DOHH2 (cell line): Measurements from ENCODE around the gene GRHL3.

Experiments
- H3F3A ChIP-seq: fragments of 200-600 bp; sonication (generic), shearing (Covaris generic); 2 replicates; pipeline ENCODE4 v1.6.0; 2016; ENCODE audit warnings: antibody characterized with exemption, mild to moderate bottlenecking; ENCODE audit not compliant: control insufficient read depth, insufficient read depth
- H3K27ac ChIP-seq: fragments of 200-600 bp; sonication (generic); 2 replicates; pipeline ENCODE4 v1.5.1; 2014; ENCODE audit warnings: low read depth, mild to moderate bottlenecking, low read length, moderate library complexity
- H3K27me3 ChIP-seq: fragments of 200-600 bp; sonication (generic); 2 replicates; pipeline ENCODE4 v1.6.1; 2014; ENCODE audit warnings: mild to moderate bottlenecking, low read length, mixed read lengths; ENCODE audit not compliant: control insufficient read depth
- H3K36me3 ChIP-seq: fragments of 200-600 bp; sonication (generic); 2 replicates; pipeline ENCODE4 v1.6.1; 2014; ENCODE audit warnings: mild to moderate bottlenecking, low read length, moderate library complexity, mixed read lengths; ENCODE audit not compliant: control insufficient read depth
- H3K4me1 ChIP-seq: fragments of 200-600 bp; sonication (generic); 2 replicates; pipeline ENCODE4 v1.6.1; 2014; ENCODE audit warnings: mild to moderate bottlenecking, low read length, mixed read lengths; ENCODE audit not compliant: control insufficient read depth
- H3K4me2 ChIP-seq: fragments of 200-600 bp; sonication (generic); 2 replicates; pipeline ENCODE4 v1.6.0; 2014; ENCODE audit warnings: mild to moderate bottlenecking, low read length, moderate library complexity
- H3K4me3 ChIP-seq: fragments of 200-600 bp; sonication (generic); 2 replicates; pipeline ENCODE4 v1.5.1; 2014; ENCODE audit warnings: mild to moderate bottlenecking, low read length, mixed read lengths
- H3K79me2 ChIP-seq: fragments of 200-600 bp; sonication (generic); 2 replicates; pipeline ENCODE4 v1.6.1; 2014; ENCODE audit warnings: mild to moderate bottlenecking, low read length, mixed read lengths; ENCODE audit not compliant: control insufficient read depth
- H3K9me2 ChIP-seq: fragments of 200-600 bp; sonication (generic); replicated peaks from 2 replicates; pipeline ENCODE4 v1.6.1; 2014; ENCODE audit warnings: mild to moderate bottlenecking, low read length, mixed read lengths; ENCODE audit not compliant: control insufficient read depth
- H3K9me3 ChIP-seq: fragments of 200-600 bp; sonication (generic); 2 replicates; pipeline ENCODE4 v1.6.1; 2014; ENCODE audit warnings: antibody characterized with exemption, low read length, mixed read lengths; ENCODE audit not compliant: control insufficient read depth, insufficient read depth
- H4K20me1 ChIP-seq: fragments of 200-600 bp; sonication (generic); 2 replicates; pipeline ENCODE4 v1.6.0; 2014; ENCODE audit warnings: low read depth, mild to moderate bottlenecking, antibody characterized with exemption, low read length, moderate library complexity; ENCODE audit not compliant: control insufficient read depth, insufficient read depth
- EZH2phosphoT487 ChIP-seq: fragments of 200-600 bp; sonication (generic); IDR thresholded peaks from 2 replicates; pipeline ENCODE4 v1.6.1; 2017; ENCODE audit warnings: borderline replicate concordance, mild to moderate bottlenecking, antibody characterized with exemption, low read length, moderate library complexity, mixed read lengths
- TF ChIP-seq, protein P1 (sequence below): fragments of 200-600 bp; sonication (generic); IDR thresholded peaks from one replicate; pipeline ENCODE4 v1.5.1; 2014; ENCODE audit warnings: antibody characterized with exemption, mild to moderate bottlenecking, low read depth, low read length; ENCODE audit not compliant: poor library complexity, severe bottlenecking

Gene GRHL3

GRCh38 chr1:24357038-24357437, 37.9 kb downstream of the GRHL3 start:
- no peaks in the 10 kb centered on the region for H3K36me3 ChIP-seq
- no peak overlapping the region for H3K27ac ChIP-seq

DNA sequence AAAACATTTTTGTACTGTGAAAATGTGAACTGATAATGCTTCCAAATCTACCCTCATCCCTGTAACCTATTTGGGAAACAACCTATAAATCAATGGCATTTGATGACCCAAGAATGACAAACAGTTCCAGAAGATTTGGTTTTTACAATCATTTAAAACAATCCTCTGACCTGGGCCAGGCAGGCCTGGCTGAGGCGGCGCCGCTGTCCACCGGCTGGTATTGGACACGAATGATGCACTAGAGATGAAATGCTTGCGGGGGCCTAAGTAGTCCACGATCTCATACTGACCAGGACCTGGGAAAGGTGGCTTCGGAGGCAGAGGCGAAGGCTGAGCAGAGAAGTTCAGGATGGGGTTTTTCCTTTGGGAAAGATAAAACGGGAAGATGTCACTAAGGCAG, 41.5 kb downstream of the GRHL3 start:
- no peaks in the 10 kb centered on the region for H3K4me1 ChIP-seq
- no peaks in the 10 kb centered on the region for H3K27me3 ChIP-seq
- no peaks in the 10 kb centered on the region for H3F3A ChIP-seq
- H3K36me3 ChIP-seq = no peaks in the 10 kb centered on the region
- no peak overlapping the region for H3K27ac ChIP-seq
- H3K79me2 ChIP-seq = no peaks in the 10 kb centered on the region
- TF ChIP-seq EZH2phosphoT487 = no peak
- TF ChIP-seq, protein P1, sequence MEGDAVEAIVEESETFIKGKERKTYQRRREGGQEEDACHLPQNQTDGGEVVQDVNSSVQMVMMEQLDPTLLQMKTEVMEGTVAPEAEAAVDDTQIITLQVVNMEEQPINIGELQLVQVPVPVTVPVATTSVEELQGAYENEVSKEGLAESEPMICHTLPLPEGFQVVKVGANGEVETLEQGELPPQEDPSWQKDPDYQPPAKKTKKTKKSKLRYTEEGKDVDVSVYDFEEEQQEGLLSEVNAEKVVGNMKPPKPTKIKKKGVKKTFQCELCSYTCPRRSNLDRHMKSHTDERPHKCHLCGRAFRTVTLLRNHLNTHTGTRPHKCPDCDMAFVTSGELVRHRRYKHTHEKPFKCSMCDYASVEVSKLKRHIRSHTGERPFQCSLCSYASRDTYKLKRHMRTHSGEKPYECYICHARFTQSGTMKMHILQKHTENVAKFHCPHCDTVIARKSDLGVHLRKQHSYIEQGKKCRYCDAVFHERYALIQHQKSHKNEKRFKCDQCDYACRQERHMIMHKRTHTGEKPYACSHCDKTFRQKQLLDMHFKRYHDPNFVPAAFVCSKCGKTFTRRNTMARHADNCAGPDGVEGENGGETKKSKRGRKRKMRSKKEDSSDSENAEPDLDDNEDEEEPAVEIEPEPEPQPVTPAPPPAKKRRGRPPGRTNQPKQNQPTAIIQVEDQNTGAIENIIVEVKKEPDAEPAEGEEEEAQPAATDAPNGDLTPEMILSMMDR = no peak
- no peak overlapping the region for H3K4me3 ChIP-seq
- no peaks in the 10 kb centered on the region for H3K9me3 ChIP-seq
- no peaks in the 10 kb centered on the region for H4K20me1 ChIP-seq
- H3K4me2 ChIP-seq = no peak overlapping the region
- no peaks in the 10 kb centered on the region for H3K9me2 ChIP-seq

More at GRCh38 chr1:24357038-24357437, 37.9 kb downstream of the GRHL3 start:
- Histone ChIP-seq H4K20me1 (no peaks in the 10 kb centered on the region), H3K4me2 (no peak overlapping the region), H3K9me2 (no peaks in the 10 kb centered on the region), H3F3A (no peaks in the 10 kb centered on the region), H3K4me1 (peaks cover 5% of the 10 kb centered on the region), H3K4me3 (no peak overlapping the region), H3K27me3 (no peaks in the 10 kb centered on the region), H3K9me3 (no peaks in the 10 kb centered on the region), H3K79me2 (no peaks in the 10 kb centered on the region)
- TF ChIP-seq EZH2phosphoT487 = no peak
- TF ChIP-seq, protein P1 = no peak

DNA sequence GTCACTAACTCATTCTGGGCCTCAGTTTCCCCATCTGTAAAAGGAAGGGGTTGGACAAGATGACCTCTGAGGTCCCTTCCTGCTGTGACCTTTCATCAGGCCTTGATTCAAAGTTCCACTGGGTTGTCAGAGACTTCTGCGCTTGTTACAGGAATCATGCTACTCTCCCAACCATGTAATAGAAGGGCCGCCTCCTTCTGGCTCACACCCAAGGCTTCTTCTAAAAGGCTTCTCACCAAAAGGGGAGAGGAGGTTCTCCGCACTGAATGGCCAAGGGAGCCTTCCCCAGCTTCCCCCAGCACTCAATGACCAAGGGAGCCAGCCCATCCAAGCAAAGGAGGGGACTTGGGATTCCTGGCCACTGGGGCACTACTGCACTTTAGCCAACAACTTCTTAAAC, 42.7 kb downstream of the GRHL3 start:
- Histone ChIP-seq H3K9me2 (no peaks in the 10 kb centered on the region), H3K36me3 (no peaks in the 10 kb centered on the region)

More for the DNA sequence above, 42.7 kb downstream of the GRHL3 start:
- Histone ChIP-seq H3K4me2 (no peak overlapping the region), H3K27ac (no peak overlapping the region), H3K9me3 (no peaks in the 10 kb centered on the region), H3K4me1 (no peaks in the 10 kb centered on the region), H3K27me3 (no peaks in the 10 kb centered on the region), H4K20me1 (no peaks in the 10 kb centered on the region), H3K79me2 (no peaks in the 10 kb centered on the region), H3K4me3 (no peak overlapping the region), H3F3A (no peaks in the 10 kb centered on the region)
- TF ChIP-seq EZH2phosphoT487 = no peak
- TF ChIP-seq, protein P1 = no peak
